ENCODE results near the gene TXNDC12. TPM values are rescaled to one million over a fixed set of nuclear protein-coding genes. Genes with fewer than 3 reads are reported as not detected.

The TXNDC12 gene
- total RNA-seq, 1 donor from 2014 or later = 28.5 TPM

GRCh38 chr1:52059321-52059720 is 4.3 kb upstream of the TXNDC12 start:
- DNase-seq (ENCODE audit: extremely low spot score in 2 of 2) = no peak
- intact Hi-C loops (cut with DNase I) = no loop called here
- no peak overlapping the region for H3K27ac ChIP-seq

DNA sequence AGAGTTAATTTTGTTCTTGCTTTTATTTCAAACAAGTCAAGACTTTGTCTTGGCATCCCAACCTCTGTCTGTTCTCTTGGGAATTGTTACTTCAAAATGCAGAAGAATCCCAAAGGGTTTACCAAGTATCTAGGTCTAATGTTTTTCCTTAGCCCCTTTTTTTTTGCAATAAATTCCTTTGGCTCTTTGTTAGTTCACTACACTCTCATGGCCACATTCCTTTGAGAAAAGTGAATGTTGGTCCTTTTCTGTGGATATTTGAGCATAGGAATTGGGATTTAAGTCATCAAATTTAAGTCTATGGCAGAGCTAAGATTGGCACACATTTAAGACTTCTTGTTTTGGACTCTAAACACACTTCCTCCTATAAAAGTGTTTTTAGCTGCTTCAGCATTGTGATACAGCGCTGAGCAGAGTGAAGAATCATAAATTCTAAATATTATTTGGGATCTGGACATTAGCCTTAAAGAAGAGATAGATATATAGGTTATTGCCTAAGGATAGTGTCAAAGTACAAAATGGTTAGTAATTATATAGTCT is 3.0 kb upstream of the TXNDC12 start:
- TF ChIP-seq, protein P1, sequence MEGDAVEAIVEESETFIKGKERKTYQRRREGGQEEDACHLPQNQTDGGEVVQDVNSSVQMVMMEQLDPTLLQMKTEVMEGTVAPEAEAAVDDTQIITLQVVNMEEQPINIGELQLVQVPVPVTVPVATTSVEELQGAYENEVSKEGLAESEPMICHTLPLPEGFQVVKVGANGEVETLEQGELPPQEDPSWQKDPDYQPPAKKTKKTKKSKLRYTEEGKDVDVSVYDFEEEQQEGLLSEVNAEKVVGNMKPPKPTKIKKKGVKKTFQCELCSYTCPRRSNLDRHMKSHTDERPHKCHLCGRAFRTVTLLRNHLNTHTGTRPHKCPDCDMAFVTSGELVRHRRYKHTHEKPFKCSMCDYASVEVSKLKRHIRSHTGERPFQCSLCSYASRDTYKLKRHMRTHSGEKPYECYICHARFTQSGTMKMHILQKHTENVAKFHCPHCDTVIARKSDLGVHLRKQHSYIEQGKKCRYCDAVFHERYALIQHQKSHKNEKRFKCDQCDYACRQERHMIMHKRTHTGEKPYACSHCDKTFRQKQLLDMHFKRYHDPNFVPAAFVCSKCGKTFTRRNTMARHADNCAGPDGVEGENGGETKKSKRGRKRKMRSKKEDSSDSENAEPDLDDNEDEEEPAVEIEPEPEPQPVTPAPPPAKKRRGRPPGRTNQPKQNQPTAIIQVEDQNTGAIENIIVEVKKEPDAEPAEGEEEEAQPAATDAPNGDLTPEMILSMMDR (IDR thresholded peaks at IDR 0.05) = no peak
- TF ChIP-seq POLR2A (IDR thresholded peaks at IDR 0.05) = no peak
- H3K36me3 ChIP-seq = peaks cover 0 to 22% of the 10 kb centered on the region in 2 donors
- H3K4me1 ChIP-seq = peaks cover 50% of the 10 kb centered on the region
- no peaks in the 10 kb centered on the region for H3K9me3 ChIP-seq
- DNase-seq (ENCODE audit: extremely low spot score in 2 of 2) = no peak
- H3K4me3 ChIP-seq = peak overlapping the region in 1 of 2 donors; percentile 99
- intact Hi-C loops (cut with DNase I) = no loop called here
- H3K27me3 ChIP-seq = no peaks in the 10 kb centered on the region
- no peak overlapping the region for H3K27ac ChIP-seq

More at GRCh38 chr1:52059321-52059720, 4.3 kb upstream of the TXNDC12 start:
- TF ChIP-seq, protein P1 (IDR thresholded peaks at IDR 0.05) = no peak
- TF ChIP-seq POLR2AphosphoS5 (IDR thresholded peaks at IDR 0.05; ENCODE audit: insufficient read depth in 1 of 2, low read depth in 1 of 2) = peak in 1 of 2 donors; percentile 27
- TF ChIP-seq POLR2A (IDR thresholded peaks at IDR 0.05) = no peak
- no peaks in the 10 kb centered on the region for H3K9me3 ChIP-seq
- no peak overlapping the region for H3K4me3 ChIP-seq
- peaks cover 37% of the 10 kb centered on the region for H3K4me1 ChIP-seq
- no peaks in the 10 kb centered on the region for H3K27me3 ChIP-seq
- H3K36me3 ChIP-seq = peaks cover 0 to 28% of the 10 kb centered on the region in 2 donors

GRCh38 chr1:52057255-52057654 is 2.3 kb upstream of the TXNDC12 start:
- DNase-seq (ENCODE audit: extremely low spot score in 2 of 2) = no peak
- peaks cover 0 to 15% of the 10 kb centered on the region in 2 donors for H3K36me3 ChIP-seq
- intact Hi-C loops (cut with DNase I) = no loop called here
- peak overlapping the region; percentile 79 to 99 for H3K4me3 ChIP-seq
- peaks cover 50% of the 10 kb centered on the region for H3K4me1 ChIP-seq
- H3K9me3 ChIP-seq = no peaks in the 10 kb centered on the region
- no peaks in the 10 kb centered on the region for H3K27me3 ChIP-seq
- peak overlapping the region; percentile 92 for H3K27ac ChIP-seq
- TF ChIP-seq, protein P1 (IDR thresholded peaks at IDR 0.05) = no peak
- TF ChIP-seq POLR2AphosphoS5 (IDR thresholded peaks at IDR 0.05; ENCODE audit: insufficient read depth in 1 of 2, low read depth in 1 of 2) (no peak), POLR2A (IDR thresholded peaks at IDR 0.05) (no peak)

DNA sequence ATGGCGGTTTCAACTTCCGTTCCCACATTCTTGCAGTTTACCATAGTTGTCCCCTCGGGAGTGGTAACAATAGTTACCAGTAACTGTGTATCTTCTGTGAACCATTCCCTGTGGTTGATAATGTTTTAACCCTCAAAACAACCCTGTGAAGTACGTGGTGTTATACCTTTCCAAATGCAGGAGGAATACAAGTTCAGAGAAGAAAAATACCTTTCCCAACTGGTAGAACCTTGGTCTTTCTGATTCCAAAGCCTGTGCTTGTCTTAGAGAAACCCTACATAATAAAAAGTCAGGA is 1.9 kb upstream of the TXNDC12 start:
- no peaks in the 10 kb centered on the region for H3K27me3 ChIP-seq
- intact Hi-C loops (cut with DNase I) = no loop called here
- peaks cover 0 to 15% of the 10 kb centered on the region in 2 donors for H3K36me3 ChIP-seq
- peak overlapping the region; percentile 92 for H3K27ac ChIP-seq
- no peak for DNase-seq (ENCODE audit: extremely low spot score in 2 of 2)
- H3K4me3 ChIP-seq = peak overlapping the region; percentile 79 to 99
- no peaks in the 10 kb centered on the region for H3K9me3 ChIP-seq
- TF ChIP-seq, protein P1 (IDR thresholded peaks at IDR 0.05) = no peak
- no peak for TF ChIP-seq POLR2AphosphoS5 (IDR thresholded peaks at IDR 0.05; ENCODE audit: insufficient read depth in 1 of 2, low read depth in 1 of 2)
- TF ChIP-seq POLR2A (IDR thresholded peaks at IDR 0.05) = no peak
- peaks cover 50% of the 10 kb centered on the region for H3K4me1 ChIP-seq

DNA sequence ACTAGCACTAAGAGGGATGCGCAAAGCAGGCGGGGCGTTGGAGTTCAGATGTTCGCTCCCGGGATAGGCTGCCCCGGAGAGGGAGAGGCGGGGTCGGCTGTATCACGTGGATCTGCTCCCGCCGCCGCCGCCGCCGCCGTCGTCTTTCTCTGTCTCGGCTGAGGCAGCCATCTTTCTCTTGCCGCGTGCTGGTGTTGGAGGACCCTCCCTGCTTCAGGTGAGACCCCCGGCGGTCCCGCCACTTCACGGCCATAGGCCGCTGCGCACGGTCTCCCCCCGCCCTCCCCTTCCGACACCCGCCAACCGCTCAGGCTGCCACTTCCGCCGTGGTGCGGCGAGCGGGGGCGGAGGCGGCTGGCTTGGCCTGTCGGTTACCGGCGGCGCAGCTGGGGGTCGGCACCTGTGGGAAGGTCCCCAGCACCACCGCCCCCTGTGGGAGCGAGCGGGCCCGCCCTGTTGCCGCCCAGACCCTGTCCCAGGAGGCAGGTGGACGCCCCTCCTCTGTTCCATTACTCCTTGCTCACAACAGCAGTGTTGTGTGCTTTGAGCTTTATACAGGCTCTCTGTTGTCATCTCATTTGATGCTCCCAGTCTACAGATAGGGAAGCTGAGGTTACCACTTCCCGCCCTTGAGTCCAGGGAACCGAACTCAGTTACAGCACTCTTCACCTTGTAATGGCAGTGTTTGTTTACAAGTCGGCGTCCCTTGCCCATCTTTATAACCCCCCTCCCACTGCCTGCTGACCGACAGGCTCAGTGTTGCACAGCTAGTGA is 1.4 kb upstream of the TXNDC12 start, which contains the start of gene BTF3L4:
BTF3L4 (plus strand) TSS at position 133 of the 774 bp plus-strand sequence. CDS start 3,553 bp downstream, outside the sequence.
- Histone ChIP-seq H3K27me3 (no peaks in the 10 kb centered on the region), H3K36me3 (peaks cover 0 to 15% of the 10 kb centered on the region in 2 donors), H3K4me3 (peak within 1 kb of the TSS; percentile 79 to 99), H3K4me1 (peaks cover 50% of the 10 kb centered on the region), H3K9me3 (no peaks in the 10 kb centered on the region), H3K27ac (peak within 1 kb of the TSS; percentile 92)
- DNase-seq (ENCODE audit: extremely low spot score in 2 of 2) = peak; percentile 96 to 98
- intact Hi-C loops (cut with DNase I) = no loop called here
- TF ChIP-seq POLR2AphosphoS5 (IDR thresholded peaks at IDR 0.05; ENCODE audit: insufficient read depth in 1 of 2, low read depth in 1 of 2) (peak; percentile 73 to 90), POLR2A (IDR thresholded peaks at IDR 0.05) (peak in 1 of 2 donors; percentile 56)
- TF ChIP-seq, protein P1 (IDR thresholded peaks at IDR 0.05) = peak in 1 of 3 experiments; percentile 19
